ENCODE measurements around the gene TSACC. TPM values are rescaled to one million over a fixed set of nuclear protein-coding genes. Genes with fewer than 3 reads are reported as not detected.

Gene TSACC
- total RNA-seq, 3 donors from 2014 or later: 0.87 TPM; not detected in 2

GRCh38 chr1:156378557-156378956, 40.2 kb downstream of the TSACC start:
- DNase-seq: no peak
- no peaks in the 10 kb centered on the region for H3K9me3 ChIP-seq
- no peak for TF ChIP-seq CTCF (IDR thresholded peaks at IDR 0.05)
- H3K4me1 ChIP-seq (ENCODE audit: low read depth): no peaks in the 10 kb centered on the region
- no peak overlapping the region for H3K4me3 ChIP-seq
- no peaks in the 10 kb centered on the region for H3K36me3 ChIP-seq (ENCODE audit: low read depth)
- no peak for ATAC-seq
- intact Hi-C loops (cut with DNase I, micrococcal nuclease): no loop called here

DNA sequence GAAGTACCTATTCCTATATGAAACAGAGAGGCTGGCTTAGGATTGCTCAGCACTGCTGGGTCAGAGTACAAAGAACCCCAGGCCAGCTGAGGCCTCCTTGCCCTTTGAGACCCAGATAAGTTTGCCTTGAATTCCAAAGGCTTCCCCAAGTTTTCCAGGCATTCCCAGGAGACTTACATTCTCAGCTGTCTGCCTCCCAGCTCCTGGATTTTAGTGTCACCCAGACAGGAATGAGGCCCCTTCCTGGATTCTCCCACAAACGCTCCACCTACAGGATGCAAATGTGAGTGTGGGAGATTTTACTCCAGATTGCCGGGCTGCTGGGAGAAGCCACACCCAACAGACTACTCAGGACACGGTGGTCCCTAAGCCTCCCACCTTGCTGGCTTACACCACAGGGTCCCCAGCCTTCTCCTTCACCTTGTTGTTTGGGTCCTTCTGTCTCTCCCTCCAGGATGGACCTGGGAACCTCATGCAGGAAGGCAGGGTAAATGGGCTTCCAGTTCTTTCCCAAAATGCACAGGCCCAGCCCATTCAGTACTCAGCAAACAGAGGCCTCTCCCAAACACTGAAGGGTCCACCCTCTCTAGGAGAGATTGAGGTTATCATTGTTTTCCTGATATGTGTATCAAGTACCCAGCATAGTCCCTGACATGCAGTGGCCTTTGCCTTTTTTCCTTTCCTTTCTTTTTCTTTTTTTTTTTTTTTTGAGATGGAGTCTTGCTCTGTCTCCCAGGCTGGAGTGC, 41.3 kb downstream of the TSACC start:
- no peak for TF ChIP-seq CTCF (IDR thresholded peaks at IDR 0.05)
- intact Hi-C loops (cut with DNase I, micrococcal nuclease): loop anchor here in 1 of 2 donors (10.0 kb wide), 1 partner anchor 235 kb away; the partner anchor contains the start of gene HAPLN2
- no peak for DNase-seq

DNA sequence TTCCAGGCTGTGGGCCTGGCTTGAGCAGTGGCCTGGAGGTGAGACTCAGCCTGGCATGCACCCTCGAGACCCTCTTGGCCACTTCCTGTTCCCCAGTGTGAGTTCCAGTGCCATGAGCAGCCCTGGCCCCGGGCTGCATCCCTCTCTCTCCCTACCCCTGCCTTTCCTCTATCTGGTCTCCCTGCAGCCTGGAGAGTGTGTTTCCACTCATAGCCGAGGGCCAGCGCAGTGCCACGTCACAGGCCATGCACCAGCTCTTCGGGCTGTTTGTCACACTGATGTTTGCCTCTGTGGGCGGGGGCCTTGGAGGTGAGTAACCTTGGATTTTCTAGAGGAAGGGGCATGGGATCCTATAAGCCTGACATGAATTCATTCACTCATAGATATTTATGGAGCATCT, 44.2 kb downstream of the TSACC start:
- Histone ChIP-seq H3K4me3 (no peak overlapping the region), H3K9me3 (no peaks in the 10 kb centered on the region), H3K36me3 (ENCODE audit: low read depth) (no peaks in the 10 kb centered on the region), H3K4me1 (ENCODE audit: low read depth) (no peaks in the 10 kb centered on the region)
- ATAC-seq: no peak
- intact Hi-C loops (cut with DNase I, micrococcal nuclease): loop anchor here in 1 of 2 donors (10.0 kb wide), 1 partner anchor 232 kb away; the partner anchor contains the start of gene HAPLN2
- no peak for DNase-seq
- no peak for TF ChIP-seq CTCF (IDR thresholded peaks at IDR 0.05)

More for the DNA sequence above, 41.3 kb downstream of the TSACC start:
- no peak overlapping the region for H3K4me3 ChIP-seq
- no peaks in the 10 kb centered on the region for H3K9me3 ChIP-seq
- H3K4me1 ChIP-seq (ENCODE audit: low read depth): no peaks in the 10 kb centered on the region
- H3K36me3 ChIP-seq (ENCODE audit: low read depth): no peaks in the 10 kb centered on the region
- peak; percentile 31 for ATAC-seq

DNA sequence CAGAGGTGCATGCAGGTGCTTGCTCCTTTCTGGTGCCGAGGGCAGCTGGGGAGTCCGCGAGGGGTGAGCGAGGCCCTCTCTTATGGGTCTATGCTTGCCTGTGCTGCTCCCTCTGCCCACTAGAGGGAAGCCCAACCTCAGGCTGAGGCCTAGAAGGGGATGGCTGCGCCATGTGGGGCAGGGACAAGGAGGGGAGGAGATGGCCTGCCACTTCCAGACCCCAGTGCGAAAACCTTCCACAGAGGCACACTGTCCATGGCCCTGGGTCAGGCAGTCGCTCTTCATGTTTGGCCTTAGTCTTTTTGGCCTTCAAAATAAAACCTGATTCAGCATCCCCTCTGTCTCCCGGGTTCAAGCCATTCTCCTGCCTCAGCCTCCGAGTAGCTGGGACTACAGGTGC, 44.7 kb downstream of the TSACC start:
- intact Hi-C loops (cut with DNase I, micrococcal nuclease): loop anchor here in 1 of 2 donors (10.0 kb wide), 1 partner anchor 232 kb away; the partner anchor contains the start of gene HAPLN2
- Histone ChIP-seq H3K4me1 (ENCODE audit: low read depth) (no peaks in the 10 kb centered on the region), H3K36me3 (ENCODE audit: low read depth) (no peaks in the 10 kb centered on the region), H3K4me3 (no peak overlapping the region), H3K9me3 (no peaks in the 10 kb centered on the region)
- ATAC-seq (peak; percentile 85), DNase-seq (peak in 2 of 3 donors; percentile 67 to 69)
- TF ChIP-seq CTCF (IDR thresholded peaks at IDR 0.05): peak; percentile 57

DNA sequence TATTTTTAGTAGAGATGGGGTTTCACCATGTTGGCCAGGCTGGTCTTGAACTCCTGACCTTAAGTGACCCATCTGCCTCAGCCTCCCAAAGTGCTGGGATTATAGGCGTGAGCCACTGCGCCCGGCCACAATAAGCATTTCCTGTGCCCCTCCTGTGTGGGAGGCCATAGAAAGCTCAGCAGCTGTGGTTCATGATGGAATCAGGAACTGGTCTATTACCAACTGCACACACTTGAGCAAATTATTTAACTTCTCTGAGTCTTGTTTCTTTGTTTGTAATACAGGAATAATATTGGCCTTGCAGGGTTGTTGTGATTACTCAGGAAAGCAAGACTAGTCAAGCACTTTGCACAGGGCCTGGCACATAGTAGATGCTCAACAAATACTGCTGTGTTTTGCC, 45.7 kb downstream of the TSACC start:
- no peak for TF ChIP-seq CTCF (IDR thresholded peaks at IDR 0.05)
- ATAC-seq: no peak
- intact Hi-C loops (cut with DNase I, micrococcal nuclease): loop anchor here (2.0 to 10.0 kb wide), 2 partner anchors 61 to 231 kb away; partner anchors contain the start of gene HAPLN2 (in 1 of the 2)
- Histone ChIP-seq H3K4me3 (no peak overlapping the region), H3K9me3 (no peaks in the 10 kb centered on the region), H3K4me1 (ENCODE audit: low read depth) (no peaks in the 10 kb centered on the region), H3K36me3 (ENCODE audit: low read depth) (no peaks in the 10 kb centered on the region)
- no peak for DNase-seq

Measured in mucosa of descending colon (tissue), 3 donors.